Measurements from ENCODE around the gene NPHP3. TPM values are rescaled to one million over a fixed set of nuclear protein-coding genes. Genes with fewer than 3 reads are reported as not detected.
A peak's percentile ranks its signal among the peaks of the same experiment; 100 is the strongest.

NPHP3 gene
- total and polyA plus RNA-seq, 4 donors: 2.0 to 56.9 (median 39.2) TPM

GRCh38 chr3:132679911-132680310, 42.3 kb downstream of the NPHP3 start:
- intact Hi-C loops (cut with DNase I): no loop called here
- Histone ChIP-seq H3K4me1 (ENCODE audit: control insufficient read depth in 1 of 2, insufficient read depth in 2 of 2, low read length in 2 of 2) (no peaks in the 10 kb centered on the region), H3K4me3 (ENCODE audit: low read length in 2 of 2) (no peak overlapping the region), H3K36me3 (ENCODE audit: control insufficient read depth in 1 of 2, insufficient read depth in 2 of 2, low read length in 1 of 2) (peaks cover 0 to 1% of the 10 kb centered on the region in 2 donors), H3K9me3 (ENCODE audit: control insufficient read depth, low read length) (no peaks in the 10 kb centered on the region), H3K27me3 (ENCODE audit: control insufficient read depth in 1 of 2, insufficient read depth in 2 of 2, low read length in 1 of 2) (no peaks in the 10 kb centered on the region), H3K27ac (ENCODE audit: low read depth in 1 of 2, low read length in 2 of 2) (no peak overlapping the region)
- WGBS, 2 donors: 82 to 85% methylated on average over 5 of the region's 5 CpGs
- DNase-seq (no peak), ATAC-seq (ENCODE audit: low FRiP score) (no peak)

GRCh38 chr3:132675408-132675807, 46.8 kb downstream of the NPHP3 start:
- intact Hi-C loops (cut with DNase I): no loop called here
- H3K4me1 ChIP-seq (ENCODE audit: control insufficient read depth in 1 of 2, insufficient read depth in 2 of 2, low read length in 2 of 2): no peaks in the 10 kb centered on the region
- no peak overlapping the region for H3K4me3 ChIP-seq (ENCODE audit: low read length in 2 of 2)
- H3K27me3 ChIP-seq (ENCODE audit: control insufficient read depth in 1 of 2, insufficient read depth in 2 of 2, low read length in 1 of 2): no peaks in the 10 kb centered on the region
- no peak for DNase-seq
- no peak for ATAC-seq (ENCODE audit: low FRiP score)
- peaks cover 0 to 2% of the 10 kb centered on the region in 2 donors for H3K36me3 ChIP-seq (ENCODE audit: control insufficient read depth in 1 of 2, insufficient read depth in 2 of 2, low read length in 1 of 2)
- H3K9me3 ChIP-seq (ENCODE audit: control insufficient read depth, low read length): no peaks in the 10 kb centered on the region
- H3K27ac ChIP-seq (ENCODE audit: low read depth in 1 of 2, low read length in 2 of 2): no peak overlapping the region

- intact Hi-C loops (cut with DNase I): no loop called here
- no peak overlapping the region for H3K27ac ChIP-seq (ENCODE audit: low read depth in 1 of 2, low read length in 2 of 2)
- ATAC-seq (ENCODE audit: low FRiP score) (no peak), DNase-seq (no peak)
- H3K27me3 ChIP-seq (ENCODE audit: control insufficient read depth in 1 of 2, insufficient read depth in 2 of 2, low read length in 1 of 2): no peaks in the 10 kb centered on the region
- WGBS, 2 donors: 82 to 83% methylated on average over 5 of the region's 5 CpGs
- no peak overlapping the region for H3K4me3 ChIP-seq (ENCODE audit: low read length in 2 of 2)
- H3K36me3 ChIP-seq (ENCODE audit: control insufficient read depth in 1 of 2, insufficient read depth in 2 of 2, low read length in 1 of 2): peaks cover 0 to 2% of the 10 kb centered on the region in 2 donors
- no peaks in the 10 kb centered on the region for H3K4me1 ChIP-seq (ENCODE audit: control insufficient read depth in 1 of 2, insufficient read depth in 2 of 2, low read length in 2 of 2)
- H3K9me3 ChIP-seq (ENCODE audit: control insufficient read depth, low read length): no peaks in the 10 kb centered on the region
Observed at GRCh38 chr3:132669256-132669777, 52.9 kb downstream of the NPHP3 start.

- H3K9me3 ChIP-seq (ENCODE audit: control insufficient read depth, low read length): no peaks in the 10 kb centered on the region
- H3K27ac ChIP-seq (ENCODE audit: low read depth in 1 of 2, low read length in 2 of 2): no peak overlapping the region
- H3K4me1 ChIP-seq (ENCODE audit: control insufficient read depth in 1 of 2, insufficient read depth in 2 of 2, low read length in 2 of 2): no peaks in the 10 kb centered on the region
- no peak overlapping the region for H3K4me3 ChIP-seq (ENCODE audit: low read length in 2 of 2)
- no peaks in the 10 kb centered on the region for H3K27me3 ChIP-seq (ENCODE audit: control insufficient read depth in 1 of 2, insufficient read depth in 2 of 2, low read length in 1 of 2)
- DNase-seq: no peak
- intact Hi-C loops (cut with DNase I): no loop called here
- ATAC-seq (ENCODE audit: low FRiP score): no peak
- no peaks in the 10 kb centered on the region for H3K36me3 ChIP-seq (ENCODE audit: control insufficient read depth in 1 of 2, insufficient read depth in 2 of 2, low read length in 1 of 2)
- WGBS, 2 donors: 47 to 58% methylated on average over 3 of the region's 3 CpGs
Observed at GRCh38 chr3:132665230-132665745, 56.9 kb downstream of the NPHP3 start.

- DNase-seq: no peak
- Histone ChIP-seq H3K27me3 (ENCODE audit: control insufficient read depth in 1 of 2, insufficient read depth in 2 of 2, low read length in 1 of 2) (no peaks in the 10 kb centered on the region), H3K36me3 (ENCODE audit: control insufficient read depth in 1 of 2, insufficient read depth in 2 of 2, low read length in 1 of 2) (no peaks in the 10 kb centered on the region), H3K4me1 (ENCODE audit: control insufficient read depth in 1 of 2, insufficient read depth in 2 of 2, low read length in 2 of 2) (no peaks in the 10 kb centered on the region), H3K27ac (ENCODE audit: low read depth in 1 of 2, low read length in 2 of 2) (no peak overlapping the region), H3K9me3 (ENCODE audit: control insufficient read depth, low read length) (no peaks in the 10 kb centered on the region), H3K4me3 (ENCODE audit: low read length in 2 of 2) (no peak overlapping the region)
- no peak for ATAC-seq (ENCODE audit: low FRiP score)
- intact Hi-C loops (cut with DNase I): no loop called here
Observed at GRCh38 chr3:132662212-132662611, 60.0 kb downstream of the NPHP3 start.

- Histone ChIP-seq H3K9me3 (ENCODE audit: control insufficient read depth, low read length) (no peaks in the 10 kb centered on the region), H3K27ac (ENCODE audit: low read depth in 1 of 2, low read length in 2 of 2) (no peak overlapping the region), H3K27me3 (ENCODE audit: control insufficient read depth in 1 of 2, insufficient read depth in 2 of 2, low read length in 1 of 2) (no peaks in the 10 kb centered on the region), H3K4me1 (ENCODE audit: control insufficient read depth in 1 of 2, insufficient read depth in 2 of 2, low read length in 2 of 2) (no peaks in the 10 kb centered on the region), H3K36me3 (ENCODE audit: control insufficient read depth in 1 of 2, insufficient read depth in 2 of 2, low read length in 1 of 2) (no peaks in the 10 kb centered on the region), H3K4me3 (ENCODE audit: low read length in 2 of 2) (peak overlapping the region; percentile 71 to 90)
- intact Hi-C loops (cut with DNase I): no loop called here
- DNase-seq: no peak
- ATAC-seq (ENCODE audit: low FRiP score): no peak
- WGBS, 2 donors: 7 to 13% methylated on average over 8 of the region's 8 CpGs
Observed at GRCh38 chr3:132661101-132661500, 61.1 kb downstream of the NPHP3 start.

GRCh38 chr3:132660811-132661070, 61.5 kb downstream of the NPHP3 start:
- Histone ChIP-seq H3K9me3 (ENCODE audit: control insufficient read depth, low read length) (no peaks in the 10 kb centered on the region), H3K4me3 (ENCODE audit: low read length in 2 of 2) (peak overlapping the region; percentile 71 to 90), H3K36me3 (ENCODE audit: control insufficient read depth in 1 of 2, insufficient read depth in 2 of 2, low read length in 1 of 2) (no peaks in the 10 kb centered on the region), H3K27ac (ENCODE audit: low read depth in 1 of 2, low read length in 2 of 2) (peak overlapping the region; percentile 29 to 95), H3K4me1 (ENCODE audit: control insufficient read depth in 1 of 2, insufficient read depth in 2 of 2, low read length in 2 of 2) (no peaks in the 10 kb centered on the region), H3K27me3 (ENCODE audit: control insufficient read depth in 1 of 2, insufficient read depth in 2 of 2, low read length in 1 of 2) (no peaks in the 10 kb centered on the region)
- intact Hi-C loops (cut with DNase I): no loop called here
- ATAC-seq (ENCODE audit: low FRiP score) (no peak), DNase-seq (no peak)
- WGBS, 2 donors: 0% methylated on average over 5 of the region's 5 CpGs

GRCh38 chr3:132660052-132660810, 62.0 kb downstream of the NPHP3 start, which contains the start of gene UBA5:
TSS of gene UBA5 (plus strand) at chr3:132660329. CDS start at chr3:132660538, 209 bp downstream.
- 0% methylated on average over 63 to 64 of the region's 64 CpGs for WGBS, 2 donors
- Histone ChIP-seq H3K27me3 (ENCODE audit: control insufficient read depth in 1 of 2, insufficient read depth in 2 of 2, low read length in 1 of 2) (no peaks in the 10 kb centered on the region), H3K4me1 (ENCODE audit: control insufficient read depth in 1 of 2, insufficient read depth in 2 of 2, low read length in 2 of 2) (no peaks in the 10 kb centered on the region), H3K4me3 (ENCODE audit: low read length in 2 of 2) (peak within 1 kb of the TSS; percentile 71 to 90), H3K36me3 (ENCODE audit: control insufficient read depth in 1 of 2, insufficient read depth in 2 of 2, low read length in 1 of 2) (no peaks in the 10 kb centered on the region), H3K9me3 (ENCODE audit: control insufficient read depth, low read length) (no peaks in the 10 kb centered on the region), H3K27ac (ENCODE audit: low read depth in 1 of 2, low read length in 2 of 2) (peak within 1 kb of the TSS; percentile 29 to 95)
- intact Hi-C loops (cut with DNase I): no loop called here
- DNase-seq (peak; percentile 76 to 89), ATAC-seq (ENCODE audit: low FRiP score) (peak; percentile 88)

GRCh38 chr3:132659365-132660051, 62.7 kb downstream of the NPHP3 start, which contains the start of gene ACAD11:
TSS of gene ACAD11 (minus strand) at chr3:132659809. CDS start at chr3:132659751, 58 bp downstream.
- WGBS, 2 donors: 0% methylated on average over 34 of the region's 34 CpGs
- intact Hi-C loops (cut with DNase I): no loop called here

More at GRCh38 chr3:132659365-132660051, 62.7 kb downstream of the NPHP3 start, which contains the start of gene ACAD11:
- DNase-seq (peak; percentile 89 to 92), ATAC-seq (ENCODE audit: low FRiP score) (peak; percentile 92)
- H3K36me3 ChIP-seq (ENCODE audit: control insufficient read depth in 1 of 2, insufficient read depth in 2 of 2, low read length in 1 of 2): no peaks in the 10 kb centered on the region
- H3K9me3 ChIP-seq (ENCODE audit: control insufficient read depth, low read length): no peaks in the 10 kb centered on the region
- H3K4me1 ChIP-seq (ENCODE audit: control insufficient read depth in 1 of 2, insufficient read depth in 2 of 2, low read length in 2 of 2): no peaks in the 10 kb centered on the region
- peak within 1 kb of the TSS; percentile 29 to 95 for H3K27ac ChIP-seq (ENCODE audit: low read depth in 1 of 2, low read length in 2 of 2)
- H3K27me3 ChIP-seq (ENCODE audit: control insufficient read depth in 1 of 2, insufficient read depth in 2 of 2, low read length in 1 of 2): no peaks in the 10 kb centered on the region
- peak within 1 kb of the TSS; percentile 71 to 90 for H3K4me3 ChIP-seq (ENCODE audit: low read length in 2 of 2)

All from aorta (tissue), 5 donors.